Ascending aorta (tissue), 2 donors: ENCODE measurements around the gene AP1S3. TPM values are rescaled to one million over a fixed set of nuclear protein-coding genes. Genes with fewer than 3 reads are reported as not detected.

ENCODE experiments used
- DNase-seq, 2 donors: peaks; one replicate each; pipeline ENCODE4 v3.0.0-alpha.2; 2019; ENCODE audit warnings: low spot score in 2 of 2
- H3K27ac ChIP-seq, 2 donors: fragments of 200-600 bp; sonication (generic); one replicate each; pipeline ENCODE4 v1.5.1; 2016 to 2017; ENCODE audit warnings: mild to moderate bottlenecking in 1 of 2
- H3K27me3 ChIP-seq: fragments of 200-600 bp; sonication (generic); one replicate; pipeline ENCODE4 v1.5.1; 2017
- H3K36me3 ChIP-seq, 2 donors: fragments of 200-600 bp; sonication (generic); one replicate each; pipeline ENCODE4 v1.5.1; 2016
- H3K4me1 ChIP-seq, 2 donors: fragments of 200-600 bp; sonication (generic); one replicate each; pipeline ENCODE4 v1.5.1; 2016 to 2017; ENCODE audit warnings: mild to moderate bottlenecking in 1 of 2
- H3K4me3 ChIP-seq, 2 donors: fragments of 200-600 bp; sonication (generic); one replicate each; pipeline ENCODE4 v1.5.1; 2016 to 2017; ENCODE audit warnings: mild to moderate bottlenecking in 1 of 2
- H3K9me3 ChIP-seq, 2 donors: fragments of 200-600 bp; sonication (generic); one replicate each; pipeline ENCODE4 v1.5.1; 2016
- intact Hi-C: fragments of 100-400 bp; cut with DNase I; formaldehyde crosslinking; loops from one replicate; pipeline ENCODE4 v1.15.1; 2023
- total RNA-seq: library from RNA; depleted of rRNA; stranded (reverse); fragments of >200 nt; gene quantifications from one replicate; pipeline ENCODE4 v1.1.0, GENCODE V29; 2016
- TF ChIP-seq, protein P1 (sequence below), 3 experiments: fragments of 200-600 bp in 2 of 3; fragments of 450-650 bp in 1 of 3; sonication (generic) in 2 of 3; IDR thresholded peaks; one replicate each; pipeline ENCODE4 v1.5.1; 2016 to 2019; ENCODE audit warnings: antibody characterized with exemption in 3 of 3, mild to moderate bottlenecking in 1 of 3, moderate library complexity in 1 of 3

The AP1S3 gene
- total RNA-seq = not detected

DNA sequence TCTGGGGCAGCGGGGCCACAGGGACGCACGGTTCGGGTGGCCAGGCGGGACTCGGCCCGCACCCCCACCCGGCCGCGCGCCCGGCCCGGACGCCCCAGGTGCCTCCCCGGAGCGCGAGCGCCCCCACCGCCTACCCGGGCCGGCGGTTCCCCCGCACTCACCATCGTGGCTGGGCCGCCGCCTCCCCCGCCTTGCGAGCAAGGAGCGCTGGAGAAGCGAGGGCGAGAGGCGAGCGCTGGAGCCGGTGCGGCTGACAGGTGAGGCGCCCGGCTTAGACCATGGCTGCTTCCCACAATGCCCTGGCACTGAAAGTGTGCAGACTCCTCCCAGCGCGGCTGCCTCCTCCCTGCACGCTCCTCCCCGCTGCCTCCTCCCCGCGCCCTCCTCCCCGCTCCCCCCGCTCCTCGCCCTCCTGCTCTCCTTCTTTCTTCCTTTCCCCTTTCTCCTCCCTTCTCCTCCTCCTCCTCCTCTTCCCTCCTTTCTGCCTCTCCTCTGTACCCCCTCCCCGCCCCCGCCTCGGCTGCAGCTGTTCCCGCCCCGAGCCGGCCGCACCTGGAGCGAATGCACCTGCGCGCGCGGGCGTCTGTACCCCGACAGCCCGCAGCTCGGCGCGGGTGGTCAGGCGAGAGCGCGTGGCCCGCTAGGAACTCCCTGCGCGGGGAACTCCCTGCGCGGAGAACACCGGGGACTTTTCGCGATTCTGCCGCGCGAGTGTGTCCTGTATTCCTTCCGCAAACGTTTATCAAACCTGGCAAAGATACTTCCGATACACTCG lies at the start of gene AP1S3:
Gene AP1S3, minus strand, starts transcription at position 296 of the 775 bp plus-strand sequence. Its CDS starts 132 bp downstream, at position 164.
- peak; percentile 12 to 75 for DNase-seq
- peak within 1 kb of the TSS; percentile 55 to 71 for H3K27ac ChIP-seq
- intact Hi-C loops = no loop called here

DNA sequence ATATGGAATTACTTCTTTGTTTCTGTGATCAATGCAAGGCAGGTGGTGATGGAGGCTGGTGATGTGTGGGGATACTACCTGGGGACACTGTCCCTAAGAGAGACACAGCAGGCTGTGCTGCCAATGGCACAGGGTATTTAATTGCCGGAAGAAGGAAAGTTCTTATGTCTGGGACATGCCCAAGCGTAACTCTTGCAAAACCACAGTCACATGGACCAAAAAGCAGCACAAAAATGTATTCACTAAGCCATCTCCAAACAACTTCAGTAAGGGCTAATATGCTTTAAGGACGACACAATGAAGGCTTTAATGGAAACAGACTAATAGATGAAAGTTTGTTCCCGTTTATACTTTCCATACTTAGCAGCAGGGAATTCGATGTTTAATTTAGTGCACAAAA lies 49.7 kb upstream of the AP1S3 start:
- Histone ChIP-seq H3K4me1 (no peaks in the 10 kb centered on the region), H3K27me3 (no peaks in the 10 kb centered on the region), H3K9me3 (no peaks in the 10 kb centered on the region), H3K4me3 (no peak overlapping the region), H3K36me3 (peaks cover 28 to 61% of the 10 kb centered on the region in 2 donors), H3K27ac (no peak overlapping the region)
- TF ChIP-seq, protein P1, sequence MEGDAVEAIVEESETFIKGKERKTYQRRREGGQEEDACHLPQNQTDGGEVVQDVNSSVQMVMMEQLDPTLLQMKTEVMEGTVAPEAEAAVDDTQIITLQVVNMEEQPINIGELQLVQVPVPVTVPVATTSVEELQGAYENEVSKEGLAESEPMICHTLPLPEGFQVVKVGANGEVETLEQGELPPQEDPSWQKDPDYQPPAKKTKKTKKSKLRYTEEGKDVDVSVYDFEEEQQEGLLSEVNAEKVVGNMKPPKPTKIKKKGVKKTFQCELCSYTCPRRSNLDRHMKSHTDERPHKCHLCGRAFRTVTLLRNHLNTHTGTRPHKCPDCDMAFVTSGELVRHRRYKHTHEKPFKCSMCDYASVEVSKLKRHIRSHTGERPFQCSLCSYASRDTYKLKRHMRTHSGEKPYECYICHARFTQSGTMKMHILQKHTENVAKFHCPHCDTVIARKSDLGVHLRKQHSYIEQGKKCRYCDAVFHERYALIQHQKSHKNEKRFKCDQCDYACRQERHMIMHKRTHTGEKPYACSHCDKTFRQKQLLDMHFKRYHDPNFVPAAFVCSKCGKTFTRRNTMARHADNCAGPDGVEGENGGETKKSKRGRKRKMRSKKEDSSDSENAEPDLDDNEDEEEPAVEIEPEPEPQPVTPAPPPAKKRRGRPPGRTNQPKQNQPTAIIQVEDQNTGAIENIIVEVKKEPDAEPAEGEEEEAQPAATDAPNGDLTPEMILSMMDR (IDR thresholded peaks at IDR 0.05) = no peak
- no peak for DNase-seq
- intact Hi-C loops = no loop called here

More for the DNA sequence above, at the start of gene AP1S3:
- H3K4me1 ChIP-seq = peaks cover 0 to 6% of the 10 kb centered on the region in 2 donors
- no peaks in the 10 kb centered on the region for H3K36me3 ChIP-seq
- no peaks in the 10 kb centered on the region for H3K9me3 ChIP-seq
- no peaks in the 10 kb centered on the region for H3K27me3 ChIP-seq
- peak within 1 kb of the TSS; percentile 65 to 72 for H3K4me3 ChIP-seq
- TF ChIP-seq, protein P1 (IDR thresholded peaks at IDR 0.05) = no peak

DNA sequence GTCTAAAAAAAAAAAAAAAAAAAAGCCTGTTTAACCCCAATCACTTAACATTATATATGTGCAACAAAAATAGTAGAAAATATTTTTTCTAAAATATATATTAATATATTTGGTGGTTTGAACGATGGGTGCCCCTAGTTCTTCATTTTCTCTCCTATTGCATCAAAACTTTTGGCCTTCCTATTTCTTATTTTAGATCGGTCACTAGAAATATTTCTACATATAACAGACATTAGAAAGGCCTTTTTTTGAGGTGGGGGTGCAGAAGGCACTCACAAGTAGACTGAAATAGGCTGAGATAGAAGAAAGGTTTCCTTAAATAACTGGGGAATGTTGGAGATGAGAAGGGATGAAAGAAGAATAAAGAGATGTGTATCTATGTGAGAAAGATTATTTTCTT lies 49.3 kb upstream of the AP1S3 start:
- no peak overlapping the region for H3K4me3 ChIP-seq
- no peaks in the 10 kb centered on the region for H3K4me1 ChIP-seq
- intact Hi-C loops = no loop called here
- H3K27ac ChIP-seq = no peak overlapping the region
- DNase-seq = no peak
- no peaks in the 10 kb centered on the region for H3K9me3 ChIP-seq
- TF ChIP-seq, protein P1 (IDR thresholded peaks at IDR 0.05) = no peak
- H3K36me3 ChIP-seq = peaks cover 32 to 65% of the 10 kb centered on the region in 2 donors
- no peaks in the 10 kb centered on the region for H3K27me3 ChIP-seq

DNA sequence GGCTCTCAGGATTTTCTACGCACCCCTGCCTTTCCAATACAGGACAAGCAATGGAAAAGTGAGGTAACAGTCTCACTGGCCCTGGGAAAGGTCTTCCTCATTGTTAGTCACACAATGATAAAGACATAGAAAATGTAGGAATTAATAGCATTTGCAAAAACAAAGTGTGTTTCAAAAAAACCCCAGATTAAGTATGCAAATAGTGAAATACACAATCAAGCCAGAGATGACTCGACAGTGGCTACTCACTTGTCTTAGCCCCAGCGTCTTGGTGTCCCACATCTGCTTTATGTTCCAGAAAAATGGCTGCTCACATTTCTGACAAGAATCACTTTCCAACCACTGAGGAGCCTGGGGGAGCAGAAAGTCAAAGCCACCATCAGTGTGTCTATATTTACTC lies 47.0 kb upstream of the AP1S3 start:
- H3K36me3 ChIP-seq = peaks cover 42 to 74% of the 10 kb centered on the region in 2 donors
- no peaks in the 10 kb centered on the region for H3K9me3 ChIP-seq
- no peaks in the 10 kb centered on the region for H3K27me3 ChIP-seq
- intact Hi-C loops = no loop called here
- no peak for DNase-seq
- H3K4me1 ChIP-seq = no peaks in the 10 kb centered on the region
- TF ChIP-seq, protein P1 (IDR thresholded peaks at IDR 0.05) = no peak
- H3K27ac ChIP-seq = no peak overlapping the region
- no peak overlapping the region for H3K4me3 ChIP-seq

DNA sequence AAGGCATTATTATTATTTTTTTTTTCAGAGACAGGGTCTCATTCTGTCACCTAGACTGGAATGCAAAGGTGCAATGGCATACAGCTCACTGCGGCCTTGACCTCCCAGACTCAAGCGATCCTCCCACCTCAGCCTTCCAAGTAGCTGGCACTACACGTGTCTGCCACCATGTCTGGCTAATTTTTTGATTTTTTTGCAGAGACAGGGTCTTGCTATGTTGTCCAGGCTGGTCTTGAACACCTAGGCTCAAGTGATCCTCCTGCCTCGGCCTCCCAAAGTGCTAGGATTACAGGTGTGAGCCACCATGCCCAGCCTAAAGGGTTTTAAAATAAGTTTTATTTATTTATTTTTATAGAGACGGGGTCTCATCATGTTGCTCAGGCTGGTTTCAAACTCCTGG lies 45.3 kb upstream of the AP1S3 start:
- peaks cover 55 to 83% of the 10 kb centered on the region in 2 donors for H3K36me3 ChIP-seq
- no peak overlapping the region for H3K27ac ChIP-seq
- intact Hi-C loops = no loop called here
- DNase-seq = no peak
- no peaks in the 10 kb centered on the region for H3K27me3 ChIP-seq
- H3K4me3 ChIP-seq = no peak overlapping the region
- no peaks in the 10 kb centered on the region for H3K9me3 ChIP-seq
- no peaks in the 10 kb centered on the region for H3K4me1 ChIP-seq
- TF ChIP-seq, protein P1 (IDR thresholded peaks at IDR 0.05) = no peak
